K562 (cell line): ENCODE measurements around the gene C17orf113. TPM values are rescaled to one million over a fixed set of nuclear protein-coding genes. Genes with fewer than 3 reads are reported as not detected.

ENCODE experiments used
- ATAC-seq: fragments of 200-7000 bp; cut with Tn5 transposase; 3 replicates; pipeline ENCODE4 v1.9.1; 2020; ENCODE audit warnings: moderate library complexity
- BruUV-seq: library from RNA; stranded (reverse); fragments of 400-500 nt; replicated peaks from 2 replicates; lab custom pipeline; 2021; lab: Mats Ljungman, UMichigan
- CTCF ChIA-PET: fragments of 300-600 bp; formaldehyde crosslinking; extraction: SDS; loops from one replicate; lab custom pipeline; 2021; ENCODE audit warnings: low intra/inter-chr PET ratio; lab: Yijun Ruan, JAX
- POLR2A ChIA-PET: fragments of 300-600, 350-650 bp; sonication (Branson Sonifier 250); formaldehyde crosslinking; extraction: SDS; loops from one replicate; lab custom pipeline; 2021; ENCODE audit warnings: antibody characterized with exemption, inconsistent platforms; lab: Yijun Ruan, JAX
- DNase-seq, 4 experiments: peaks; one replicate each; pipeline versions ENCODE4 v3.0.0 to v3.0.0-alpha.2; 2011 to 2018; ENCODE audit warnings: low spot score in 3 of 4, mixed read lengths in 3 of 4; ENCODE audit errors: extremely low read depth in 1 of 4
- FAIRE-seq: peaks from 2 replicates; lab custom pipeline; 2011; peaks lifted over from hg19 to GRCh38; lab: Jason Lieb, UNC
- H2AFZ ChIP-seq: 2 replicates; pipeline ENCODE4 v1.6.0; 2011; ENCODE audit warnings: low read depth, low read length, control low read depth, inconsistent platforms
- H3K27ac ChIP-seq: fragments of 200-600 bp; 3 replicates; pipeline ENCODE4 v1.8.0; 2011; ENCODE audit warnings: low read depth, mild to moderate bottlenecking, control low read depth, inconsistent platforms, low read length, moderate library complexity, mixed read lengths; ENCODE audit errors: extremely low read depth
- H3K27me3 ChIP-seq, 2 experiments: fragments of 300-600 bp in 1 of 2; 2 replicates in 1 of 2; 3 replicates in 1 of 2; pipeline versions ENCODE4 v1.6.0 to v1.8.0; 2011; ENCODE audit warnings: inconsistent platforms in 2 of 2, low read length in 2 of 2, mild to moderate bottlenecking in 1 of 2, mixed read lengths in 1 of 2, moderate library complexity in 1 of 2; ENCODE audit not compliant: control insufficient read depth in 2 of 2, insufficient read depth in 2 of 2
- H3K36me3 ChIP-seq: fragments of 300-600 bp; 3 replicates; pipeline ENCODE4 v1.8.0; 2011; ENCODE audit warnings: mild to moderate bottlenecking, low read length, inconsistent platforms; ENCODE audit not compliant: control insufficient read depth, insufficient read depth
- H3K4me1 ChIP-seq, 2 experiments: fragments of 200-600 bp in 1 of 2; replicated peaks in 1 of 2; 2 replicates in 1 of 2; 3 replicates in 1 of 2; pipeline versions ENCODE4 v1.5.1 to v1.8.0; 2011; ENCODE audit warnings: inconsistent platforms in 2 of 2, low read length in 2 of 2, mild to moderate bottlenecking in 1 of 2, mixed read lengths in 1 of 2, moderate library complexity in 1 of 2; ENCODE audit not compliant: control insufficient read depth in 2 of 2, insufficient read depth in 2 of 2
- H3K4me2 ChIP-seq: 2 replicates; pipeline ENCODE4 v1.6.1; 2011; ENCODE audit warnings: low read length, control low read depth, inconsistent platforms, mixed read lengths; ENCODE audit not compliant: insufficient read depth
- H3K4me3 ChIP-seq: fragments of 200-600 bp; sonication (generic), shearing (Covaris generic); 2 replicates; pipeline ENCODE4 v1.5.1; 2016; ENCODE audit warnings: control low read depth, inconsistent platforms
- H3K79me2 ChIP-seq: fragments of 200-600 bp; 3 replicates; pipeline ENCODE4 v1.8.0; 2011; ENCODE audit warnings: low read length, inconsistent platforms; ENCODE audit not compliant: control insufficient read depth, insufficient read depth
- H3K9ac ChIP-seq, 2 experiments: 2 replicates each; pipeline versions ENCODE4 v1.6.0 to v1.6.1; 2011; ENCODE audit warnings: low read depth in 2 of 2, low read length in 2 of 2, control low read depth in 1 of 2, inconsistent platforms in 1 of 2, mild to moderate bottlenecking in 1 of 2, mixed read lengths in 1 of 2; ENCODE audit not compliant: insufficient read depth in 1 of 2
- H3K9me1 ChIP-seq: one replicate; pipeline ENCODE4 v1.6.0; 2011; ENCODE audit warnings: inconsistent platforms, mild to moderate bottlenecking, low read length, moderate library complexity; ENCODE audit not compliant: control insufficient read depth, insufficient read depth
- H3K9me3 ChIP-seq: replicated peaks from 2 replicates; pipeline ENCODE4 v1.5.1; 2011; ENCODE audit warnings: low read depth, low read length, inconsistent platforms; ENCODE audit not compliant: control insufficient read depth, insufficient read depth
- H4K20me1 ChIP-seq: replicated peaks from 2 replicates; pipeline ENCODE4 v1.6.1; 2011; ENCODE audit warnings: low read length, inconsistent platforms, mixed read lengths; ENCODE audit not compliant: control insufficient read depth, insufficient read depth
- ADNP ChIP-seq: fragments of 200-800 bp; sonication (Bioruptor generic); IDR thresholded peaks from 2 replicates; pipeline ENCODE4 v1.6.1; 2016; ENCODE audit warnings: missing genetic modification characterization, missing compliant biosample characterization
- CBX5 ChIP-seq: IDR thresholded peaks from 2 replicates; pipeline ENCODE4 v1.6.1; 2014; ENCODE audit warnings: low read depth, borderline replicate concordance
- CREB1 ChIP-seq, 2 experiments: sonication (generic) in 1 of 2; formaldehyde crosslinking in 1 of 2; IDR thresholded peaks; 2 replicates each; pipeline versions ENCODE4 v1.6.1 to v1.8.0; 2012 to 2022; ENCODE audit warnings: inconsistent platforms in 1 of 2, mild to moderate bottlenecking in 1 of 2, missing genetic modification reagents in 1 of 2, moderate library complexity in 1 of 2
- CSDE1 ChIP-seq, 2 experiments: fragments of 450-650 bp; IDR thresholded peaks; 2 replicates each; pipeline ENCODE4 v1.6.1; 2016; ENCODE audit warnings: mild to moderate bottlenecking in 1 of 2
- KHSRP ChIP-seq: fragments of 450-650 bp; IDR thresholded peaks from 2 replicates; pipeline ENCODE4 v1.6.1; 2017
- RAD51 ChIP-seq: fragments of 450-650 bp; IDR thresholded peaks from 2 replicates; pipeline ENCODE4 v1.7.1; 2016; ENCODE audit warnings: low read depth, mild to moderate bottlenecking, borderline replicate concordance
- SMARCE1 ChIP-seq: fragments of 450-650 bp; IDR thresholded peaks from 2 replicates; pipeline ENCODE4 v1.7.1; 2016; ENCODE audit warnings: mild to moderate bottlenecking
- TARDBP ChIP-seq: fragments of 450-650 bp; IDR thresholded peaks from 2 replicates; pipeline ENCODE4 v1.6.1; 2016
- TRIM24 ChIP-seq, 2 experiments: fragments of 450-650 bp; IDR thresholded peaks; 2 replicates each; pipeline ENCODE4 v1.6.1; 2016
- ZNF253 ChIP-seq: fragments of 250-450 bp; sonication (Bioruptor Pico); conservative IDR thresholded peaks from 2 replicates; pipeline ENCODE4 v1.6.1; 2021; ENCODE audit warnings: mild to moderate bottlenecking
- WGBS: fragments of 100-300 bp; shearing (Covaris generic); methylation state at CpG from one replicate; pipeline ENCODE4 v1.1.6; 2016; ENCODE audit warnings: low coverage, mixed read lengths; ENCODE audit not compliant: insufficient coverage; ENCODE audit errors: missing lambda C conversion rate; 5-methylcytosine and 5-hydroxymethylcytosine counted together
- in situ Hi-C: fragments of 300-500 bp; cut with MboI; formaldehyde crosslinking; loops from 4 replicates; pipeline ENCODE4 v1.15.0; 2018; ENCODE audit warnings: inconsistent platforms, mixed read lengths
- intact Hi-C: fragments of 100-400 bp; cut with micrococcal nuclease; formaldehyde crosslinking; loops from 2 replicates; pipeline ENCODE4 v1.14.2; 2022
- polyA plus RNA-seq, 8 experiments: library from polyadenylated mRNA; depleted of rRNA in 4 of 8; stranded (reverse) in 5 of 8; unstranded in 3 of 8; fragments of >200 nt; fragmentation: Nextera tagmentation in 2 of 8; fragmentation: Illumina TruSeq in 1 of 8; extraction: Ambion mirVana in 2 of 8; extraction: Trizol in 1 of 8; gene quantifications; 2 replicates each; pipeline versions ENCODE4 v1.2.1 to v1.2.3, GENCODE V29; 2011 to 2014; ENCODE audit warnings: inconsistent platforms in 1 of 8, missing spikeins in 1 of 8
- total RNA-seq, 7 experiments: library from RNA; depleted of rRNA in 6 of 7; stranded (reverse); fragments of >200 nt in 6 of 7; fragmentation: Illumina TruSeq in 2 of 7; extraction: Trizol in 2 of 7; gene quantifications; 2 replicates each; pipeline versions ENCODE4 v1.2.1 to v1.2.3, GENCODE V29; 2011 to 2021; ENCODE audit warnings: low replicate concordance in 1 of 7
- TF ChIP-seq, protein P1 (sequence below): IDR thresholded peaks from 3 replicates; pipeline ENCODE4 v1.6.1; 2011; ENCODE audit warnings: borderline replicate concordance, mild to moderate bottlenecking, moderate library complexity; ENCODE audit not compliant: insufficient read length; ENCODE audit errors: extremely low read depth
- TF ChIP-seq, protein P2 (sequence below): fragments of 450-650 bp; IDR thresholded peaks from 2 replicates; pipeline ENCODE4 v1.6.1; 2016
- TF ChIP-seq, protein P3 (sequence below): fragments of 450-650 bp; IDR thresholded peaks from 2 replicates; pipeline ENCODE4 v1.6.1; 2018; ENCODE audit warnings: mild to moderate bottlenecking, low read depth; ENCODE audit not compliant: partially characterized antibody
- TF ChIP-seq, protein P4 (sequence below): fragments of 450-650 bp; IDR thresholded peaks from 2 replicates; pipeline ENCODE4 v1.6.1; 2014; ENCODE audit warnings: low read depth, mild to moderate bottlenecking, moderate library complexity, borderline replicate concordance

The C17orf113 gene
- total and polyA plus RNA-seq, 9 of the 15 experiments (the other 6 are each of a cell fraction or from before 2014, with no cell fraction given), result 0.10 to 1.2 (median 0.31) TPM

DNA sequence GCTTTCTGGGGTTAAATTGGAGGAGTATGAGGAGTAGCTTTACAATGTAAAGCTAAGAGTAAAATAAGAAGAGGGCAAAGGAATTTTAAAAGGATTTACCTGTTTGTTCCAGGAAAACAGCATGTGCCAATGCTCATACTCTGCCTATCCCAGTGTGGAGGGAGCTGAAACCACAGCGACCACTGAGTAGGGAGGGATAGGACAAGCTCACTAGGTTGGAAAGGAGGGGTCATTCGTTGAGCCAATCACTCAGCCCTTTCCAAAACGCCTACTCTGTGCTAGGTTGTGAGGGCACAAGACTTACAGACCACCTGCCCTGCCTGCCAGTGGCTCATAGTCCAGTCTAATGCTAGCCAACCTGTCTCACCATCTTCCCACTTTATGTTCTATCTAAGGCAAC lies 32.1 kb downstream of the C17orf113 start (continued):
- TF ChIP-seq, protein P1, sequence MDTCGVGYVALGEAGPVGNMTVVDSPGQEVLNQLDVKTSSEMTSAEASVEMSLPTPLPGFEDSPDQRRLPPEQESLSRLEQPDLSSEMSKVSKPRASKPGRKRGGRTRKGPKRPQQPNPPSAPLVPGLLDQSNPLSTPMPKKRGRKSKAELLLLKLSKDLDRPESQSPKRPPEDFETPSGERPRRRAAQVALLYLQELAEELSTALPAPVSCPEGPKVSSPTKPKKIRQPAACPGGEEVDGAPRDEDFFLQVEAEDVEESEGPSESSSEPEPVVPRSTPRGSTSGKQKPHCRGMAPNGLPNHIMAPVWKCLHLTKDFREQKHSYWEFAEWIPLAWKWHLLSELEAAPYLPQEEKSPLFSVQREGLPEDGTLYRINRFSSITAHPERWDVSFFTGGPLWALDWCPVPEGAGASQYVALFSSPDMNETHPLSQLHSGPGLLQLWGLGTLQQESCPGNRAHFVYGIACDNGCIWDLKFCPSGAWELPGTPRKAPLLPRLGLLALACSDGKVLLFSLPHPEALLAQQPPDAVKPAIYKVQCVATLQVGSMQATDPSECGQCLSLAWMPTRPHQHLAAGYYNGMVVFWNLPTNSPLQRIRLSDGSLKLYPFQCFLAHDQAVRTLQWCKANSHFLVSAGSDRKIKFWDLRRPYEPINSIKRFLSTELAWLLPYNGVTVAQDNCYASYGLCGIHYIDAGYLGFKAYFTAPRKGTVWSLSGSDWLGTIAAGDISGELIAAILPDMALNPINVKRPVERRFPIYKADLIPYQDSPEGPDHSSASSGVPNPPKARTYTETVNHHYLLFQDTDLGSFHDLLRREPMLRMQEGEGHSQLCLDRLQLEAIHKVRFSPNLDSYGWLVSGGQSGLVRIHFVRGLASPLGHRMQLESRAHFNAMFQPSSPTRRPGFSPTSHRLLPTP, result no peak
- no peak for TF ChIP-seq TARDBP
- no peak for TF ChIP-seq ADNP (tag)
- no peak for TF ChIP-seq CBX5
- TF ChIP-seq, protein P2, sequence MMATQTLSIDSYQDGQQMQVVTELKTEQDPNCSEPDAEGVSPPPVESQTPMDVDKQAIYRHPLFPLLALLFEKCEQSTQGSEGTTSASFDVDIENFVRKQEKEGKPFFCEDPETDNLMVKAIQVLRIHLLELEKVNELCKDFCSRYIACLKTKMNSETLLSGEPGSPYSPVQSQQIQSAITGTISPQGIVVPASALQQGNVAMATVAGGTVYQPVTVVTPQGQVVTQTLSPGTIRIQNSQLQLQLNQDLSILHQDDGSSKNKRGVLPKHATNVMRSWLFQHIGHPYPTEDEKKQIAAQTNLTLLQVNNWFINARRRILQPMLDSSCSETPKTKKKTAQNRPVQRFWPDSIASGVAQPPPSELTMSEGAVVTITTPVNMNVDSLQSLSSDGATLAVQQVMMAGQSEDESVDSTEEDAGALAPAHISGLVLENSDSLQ, result peak; percentile 24; the same call in 1 of the 2 replicates

DNA sequence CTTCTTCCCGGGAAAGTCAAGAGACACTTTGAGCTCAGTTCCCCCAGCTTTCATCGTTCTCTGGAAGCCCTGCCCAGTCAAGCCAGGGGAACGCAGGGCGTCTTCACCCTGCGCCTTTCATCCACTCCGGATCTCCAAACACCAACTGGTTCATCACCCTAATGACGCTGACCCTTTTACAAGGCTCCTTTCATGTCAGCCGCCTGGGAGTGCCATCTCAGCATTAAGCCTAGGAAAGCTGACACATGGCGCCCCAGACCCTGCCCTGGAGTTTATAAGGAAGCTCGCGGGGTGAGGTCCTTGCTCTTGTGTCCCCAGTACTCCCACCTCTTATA lies 32.6 kb downstream of the C17orf113 start:
- ChIA-PET CTCF (no interaction called here), POLR2A (interaction anchor here (0.6 to 4.3 kb wide), 18 partner anchors 9 to 519 kb away, joined by 3 to 37 read pairs (median 4); partner anchors contain the start of genes ACLY and DHX58)
- intact Hi-C loops (no loop called here), in situ Hi-C loops (no loop called here)
- peak overlapping the region; percentile 91 for H3K4me2 ChIP-seq
- no peak for FAIRE-seq
- DNase-seq, result peak in 1 of 4 experiments; percentile 54
- H3K9me1 ChIP-seq, result no peaks in the 10 kb centered on the region
- peaks cover 46% of the 10 kb centered on the region; the same call in 2 of the 3 replicates for H3K36me3 ChIP-seq
- H3K79me2 ChIP-seq, result peaks cover 74% of the 10 kb centered on the region
- BruUV-seq, result TSS peak; percentile 27
- no peak; the same call in 2 of the 3 replicates for ATAC-seq
- peaks cover 21 to 29% of the 10 kb centered on the region in 2 experiments; a peak in 4 of 5 replicates for H3K4me1 ChIP-seq
- peak overlapping the region; percentile 98 for H3K27ac ChIP-seq
- H3K9me3 ChIP-seq, result no peaks in the 10 kb centered on the region
- H2AFZ ChIP-seq, result peak overlapping the region; percentile 93
- H3K27me3 ChIP-seq, result no peaks in the 10 kb centered on the region
- H3K9ac ChIP-seq, result peak overlapping the region; percentile 97 to 99
- peak overlapping the region; percentile 86 for H3K4me3 ChIP-seq
- peaks cover 5% of the 10 kb centered on the region for H4K20me1 ChIP-seq
- WGBS, result 2% methylated on average over 11 of the region's 11 CpGs
- peak; percentile 35; the same call in 1 of the 2 replicates for TF ChIP-seq SMARCE1
- TF ChIP-seq KHSRP, result no peak
- TF ChIP-seq TRIM24 (IDR thresholded peaks at IDR 0.05), result 0 out of 4 replicates have a peak, but pooled peaks of 1 of the 2 experiments have one; percentile 47
- peak in 1 of 2 experiments; percentile 59; a peak in 1 of 4 replicates for TF ChIP-seq CSDE1 (IDR thresholded peaks at IDR 0.05)
- TF ChIP-seq ZNF253 (CRISPR knock-in tag), result no peak
- TF ChIP-seq RAD51, result no peak
- TF ChIP-seq, protein P3, sequence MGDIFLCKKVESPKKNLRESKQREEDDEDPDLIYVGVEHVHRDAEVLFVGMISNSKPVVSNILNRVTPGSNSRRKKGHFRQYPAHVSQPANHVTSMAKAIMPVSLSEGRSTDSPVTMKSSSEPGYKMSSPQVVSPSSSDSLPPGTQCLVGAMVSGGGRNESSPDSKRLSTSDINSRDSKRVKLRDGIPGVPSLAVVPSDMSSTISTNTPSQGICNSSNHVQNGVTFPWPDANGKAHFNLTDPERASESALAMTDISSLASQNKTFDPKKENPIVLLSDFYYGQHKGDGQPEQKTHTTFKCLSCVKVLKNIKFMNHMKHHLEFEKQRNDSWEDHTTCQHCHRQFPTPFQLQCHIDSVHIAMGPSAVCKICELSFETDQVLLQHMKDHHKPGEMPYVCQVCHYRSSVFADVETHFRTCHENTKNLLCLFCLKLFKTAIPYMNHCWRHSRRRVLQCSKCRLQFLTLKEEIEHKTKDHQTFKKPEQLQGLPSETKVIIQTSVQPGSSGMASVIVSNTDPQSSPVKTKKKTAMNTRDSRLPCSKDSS, result no peak
- TF ChIP-seq, protein P4, sequence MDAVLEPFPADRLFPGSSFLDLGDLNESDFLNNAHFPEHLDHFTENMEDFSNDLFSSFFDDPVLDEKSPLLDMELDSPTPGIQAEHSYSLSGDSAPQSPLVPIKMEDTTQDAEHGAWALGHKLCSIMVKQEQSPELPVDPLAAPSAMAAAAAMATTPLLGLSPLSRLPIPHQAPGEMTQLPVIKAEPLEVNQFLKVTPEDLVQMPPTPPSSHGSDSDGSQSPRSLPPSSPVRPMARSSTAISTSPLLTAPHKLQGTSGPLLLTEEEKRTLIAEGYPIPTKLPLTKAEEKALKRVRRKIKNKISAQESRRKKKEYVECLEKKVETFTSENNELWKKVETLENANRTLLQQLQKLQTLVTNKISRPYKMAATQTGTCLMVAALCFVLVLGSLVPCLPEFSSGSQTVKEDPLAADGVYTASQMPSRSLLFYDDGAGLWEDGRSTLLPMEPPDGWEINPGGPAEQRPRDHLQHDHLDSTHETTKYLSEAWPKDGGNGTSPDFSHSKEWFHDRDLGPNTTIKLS, result no peak
- peak; percentile 8; the same call in 1 of the 2 replicates for TF ChIP-seq CREB1 (IDR thresholded peaks at IDR 0.05)
- no peak for TF ChIP-seq CREB1 (CRISPR knock-in tag; IDR thresholded peaks at IDR 0.05)
